Mesenteric fat pad (tissue), 1 donor: Measurements from ENCODE around the gene GRIK2. TPM values are rescaled to one million over a fixed set of nuclear protein-coding genes. Genes with fewer than 3 reads are reported as not detected.

Source experiments
- DNase-seq: peaks from one replicate; pipeline ENCODE4 v3.0.0-alpha.2; 2020; ENCODE audit warnings: low spot score
- total RNA-seq: library from RNA; stranded (reverse); fragmentation: NEBNext Ultra II Directional; extraction: Animal tissue kit (Norgen Biotek cat#: 25700); gene quantifications from one replicate; pipeline ENCODE4 v1.2.1, GENCODE V29; 2021
- donor health status: DM: yes; HTN: yes; CAD: no.

GRIK2 gene
- total RNA-seq, 1 donor from 2014 or later, result not detected

GRCh38 chr6:101400326-101401135 lies 7.0 kb downstream of the GRIK2 start:
- DNase-seq, result no peak

- DNase-seq, result no peak
Observed at GRCh38 chr6:101401171-101401570, 7.7 kb downstream of the GRIK2 start.

DNA sequence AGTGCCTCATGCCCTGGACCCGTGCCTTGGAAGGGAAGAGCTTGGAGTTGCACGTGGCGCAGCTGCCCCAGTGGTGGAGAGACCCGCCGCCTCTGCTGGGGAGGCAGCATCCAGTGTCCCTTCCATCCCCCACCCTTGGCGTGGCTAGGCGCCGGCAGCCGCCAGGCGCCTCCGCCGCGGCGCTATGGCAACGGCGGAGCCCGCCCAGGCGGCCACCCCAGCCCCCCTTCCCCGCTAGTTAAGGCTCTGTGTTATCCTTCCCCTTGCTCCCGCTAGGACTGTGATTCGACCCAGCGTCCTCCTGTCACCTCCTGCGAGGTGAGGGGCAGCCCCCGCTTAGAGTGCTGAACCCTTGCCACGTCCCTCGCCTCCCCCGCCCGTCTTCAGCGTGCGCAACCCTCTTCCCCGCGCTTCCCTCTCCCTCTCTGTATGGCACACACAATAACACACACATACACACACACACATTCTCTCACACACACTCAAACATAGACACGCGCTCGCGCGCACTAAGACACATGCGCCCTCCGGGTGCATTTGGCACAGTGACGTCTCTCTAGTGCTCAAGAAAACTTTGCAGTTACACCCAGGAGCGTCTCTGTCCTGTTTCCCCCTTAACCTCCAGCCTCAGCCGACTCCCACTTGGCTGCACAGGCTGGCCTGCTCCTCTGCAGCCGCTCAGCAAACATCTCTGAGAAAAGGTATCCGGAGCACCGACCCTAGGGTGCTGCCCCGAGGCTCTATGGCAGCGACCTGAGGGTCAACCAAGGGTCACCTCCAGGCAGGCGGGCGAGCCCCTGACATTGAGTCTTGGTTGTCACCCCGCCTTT lies 8.5 kb downstream of the GRIK2 start:
- DNase-seq, result no peak

DNA sequence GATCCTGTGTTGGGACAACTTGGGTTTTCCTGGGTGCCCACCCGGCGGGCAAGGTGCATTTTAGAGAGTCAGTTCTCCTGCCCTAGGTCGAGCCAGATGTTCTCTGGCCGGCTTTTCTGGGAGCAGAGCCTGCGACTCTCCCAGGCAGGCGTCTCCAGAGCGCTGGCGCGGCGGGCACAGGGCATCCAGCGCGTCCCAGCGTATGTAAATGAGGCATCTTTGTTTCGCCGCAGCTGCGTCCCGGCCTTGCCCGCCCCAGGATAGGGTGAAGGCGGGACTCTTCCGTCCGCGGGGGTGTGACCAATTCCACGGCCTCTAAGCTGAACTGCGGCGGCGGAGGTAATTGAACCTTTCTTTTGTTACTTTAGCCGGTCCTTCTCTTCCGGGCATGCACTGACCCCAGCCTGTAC lies 9.1 kb downstream of the GRIK2 start:
- DNase-seq, result no peak

DNA sequence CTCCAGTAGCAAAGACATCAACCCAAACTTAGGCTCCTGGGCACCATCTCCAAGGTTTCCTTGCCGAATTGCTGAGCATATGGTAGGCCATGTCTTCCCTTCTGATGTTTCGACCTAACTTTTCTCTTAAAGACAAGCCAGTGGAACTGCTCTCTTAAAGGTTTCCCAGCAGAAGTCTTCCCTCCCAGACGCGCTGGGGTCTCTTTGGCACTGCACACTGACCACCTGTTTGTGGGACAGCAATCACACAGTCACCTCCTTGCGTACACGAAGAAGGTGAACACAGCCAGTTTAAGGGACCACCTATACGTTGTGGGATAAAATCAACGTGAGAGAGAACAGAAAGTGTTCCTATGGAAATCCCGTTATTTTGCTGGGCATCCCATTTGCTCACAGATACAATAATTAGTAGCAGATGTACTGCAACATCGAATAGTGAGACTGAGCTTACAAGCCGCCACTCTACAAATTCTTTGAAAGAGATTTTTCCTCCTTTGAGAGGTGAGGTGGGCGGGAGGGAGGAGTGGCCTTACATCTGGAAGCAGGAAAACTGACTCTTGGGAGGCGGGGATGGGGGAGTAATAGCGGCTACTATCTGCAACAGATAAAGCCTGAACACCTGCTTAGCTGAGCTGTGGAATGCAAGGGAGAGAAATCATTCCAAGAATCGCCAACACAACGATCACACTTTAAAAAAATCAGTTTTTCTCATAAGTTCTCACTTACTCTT lies 9.9 kb downstream of the GRIK2 start:
- no peak for DNase-seq

DNA sequence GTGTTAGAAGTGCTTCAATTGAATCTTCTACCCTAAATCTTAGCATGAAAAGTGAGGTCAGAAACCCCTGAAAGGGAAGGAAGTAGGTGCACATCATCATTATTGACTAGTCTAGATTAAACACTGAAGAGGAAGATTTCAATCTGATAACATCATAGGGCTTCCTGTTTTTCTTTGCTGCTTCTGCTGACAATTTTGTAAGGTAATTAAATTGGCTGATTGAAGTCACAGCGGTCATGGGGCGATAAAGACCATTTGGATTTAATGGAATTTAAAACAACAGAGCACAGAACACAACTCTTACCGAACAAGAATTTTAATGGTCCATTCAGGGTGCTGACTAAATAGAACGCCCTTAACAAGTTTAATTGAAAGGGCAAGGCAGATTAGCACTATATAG lies 11.3 kb downstream of the GRIK2 start:
- DNase-seq, result no peak

GRCh38 chr6:101413773-101414172 lies 20.3 kb downstream of the GRIK2 start:
- no peak for DNase-seq

GRCh38 chr6:101417900-101418299 lies 24.4 kb downstream of the GRIK2 start:
- DNase-seq, result no peak

GRCh38 chr6:101422251-101422650 lies 28.7 kb downstream of the GRIK2 start:
- no peak for DNase-seq

DNA sequence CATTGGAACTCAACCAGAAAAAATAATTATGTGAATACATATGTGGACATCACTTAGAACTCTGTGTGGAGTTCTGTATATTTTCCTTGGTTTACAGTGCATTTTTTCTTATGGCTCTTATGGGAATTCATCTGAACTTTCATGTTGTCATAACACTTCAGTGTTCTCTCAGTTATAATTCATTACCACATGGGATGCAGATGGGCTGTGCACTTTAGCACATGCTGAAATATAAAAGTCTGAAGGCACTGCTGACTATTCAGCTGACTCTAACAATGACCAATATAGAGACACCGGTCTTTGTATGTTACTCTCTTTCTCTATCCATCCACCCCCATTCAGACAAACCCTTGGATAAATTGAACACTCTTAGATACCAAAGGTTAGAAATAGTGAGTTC lies 29.3 kb downstream of the GRIK2 start:
- DNase-seq, result no peak

GRCh38 chr6:101429270-101429669 lies 35.8 kb downstream of the GRIK2 start:
- no peak for DNase-seq

GRCh38 chr6:101429845-101430244 lies 36.3 kb downstream of the GRIK2 start:
- DNase-seq, result no peak

DNA sequence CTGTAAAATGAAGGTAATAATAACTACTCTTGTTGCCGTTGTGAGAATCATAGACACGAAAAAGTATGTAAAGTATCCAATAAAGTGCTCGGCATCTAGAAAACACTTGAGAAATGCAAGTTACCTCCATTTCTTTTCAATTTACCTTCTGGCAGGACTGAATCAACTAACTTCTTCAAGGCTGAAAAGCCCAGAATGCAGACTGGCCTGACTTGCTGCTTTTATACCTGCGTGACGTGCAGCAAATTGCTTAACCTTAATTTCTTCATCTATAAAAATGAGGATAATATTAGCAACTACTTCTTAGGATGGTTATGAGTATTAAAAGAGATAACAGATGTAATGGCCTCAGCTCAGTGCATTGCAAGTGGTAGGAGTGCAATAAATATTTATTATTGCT lies 39.6 kb downstream of the GRIK2 start:
- no peak for DNase-seq

DNA sequence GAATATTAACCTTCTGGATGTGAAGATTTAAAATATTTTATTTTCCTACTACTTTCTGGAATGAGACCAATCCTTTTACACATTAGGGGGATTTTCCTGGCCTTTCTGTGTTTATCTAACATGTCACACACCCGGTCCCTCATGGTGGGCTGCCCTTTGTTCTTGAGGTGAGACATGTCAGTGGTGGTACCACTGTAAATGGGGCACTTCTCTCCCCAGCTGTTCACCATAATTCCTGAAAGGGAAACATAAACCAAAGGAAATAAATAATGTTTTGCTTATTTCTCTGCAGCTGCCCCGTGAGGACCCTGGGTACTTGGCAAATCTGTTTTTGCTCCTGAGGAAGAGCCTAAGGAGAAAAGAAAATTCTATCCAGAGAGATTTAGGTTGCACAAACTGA lies 41.1 kb downstream of the GRIK2 start:
- DNase-seq, result no peak

DNA sequence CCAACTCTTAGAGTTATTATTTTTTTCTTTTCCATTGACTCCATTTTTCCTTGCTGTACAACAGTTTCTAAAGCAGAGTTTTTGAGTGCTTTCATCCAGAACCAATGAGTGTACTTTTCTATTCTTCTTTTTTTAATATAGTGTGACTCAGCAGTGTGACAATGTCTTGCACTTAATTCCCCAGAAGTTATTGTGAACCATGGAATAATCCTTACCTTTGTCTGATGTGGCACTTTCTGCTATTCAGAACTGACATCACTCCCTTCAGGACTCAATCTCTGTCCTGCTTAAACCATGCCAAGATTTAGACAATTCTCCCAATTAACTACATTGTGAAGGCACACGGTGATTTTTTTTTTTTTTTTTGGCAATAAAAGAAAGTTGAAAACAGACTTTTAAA lies 41.5 kb downstream of the GRIK2 start:
- DNase-seq, result no peak

DNA sequence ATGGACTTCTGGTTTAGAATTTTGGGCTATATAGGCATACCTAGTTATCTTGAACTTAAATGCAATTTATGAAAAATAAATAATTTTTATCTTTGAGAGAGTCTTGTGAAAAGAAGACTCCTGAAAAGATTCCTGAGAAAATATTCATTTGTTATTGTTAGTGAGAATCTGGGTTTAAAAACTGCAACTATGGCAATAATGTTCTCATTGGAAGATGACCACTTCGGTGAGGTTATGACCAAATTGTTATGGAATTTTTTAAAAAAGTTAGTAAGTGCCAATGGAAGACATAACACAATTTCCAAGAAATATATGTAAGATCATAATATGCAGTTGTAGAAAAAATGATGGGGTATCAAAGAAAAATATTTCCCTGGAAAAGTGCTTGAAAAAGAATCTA lies 46.3 kb downstream of the GRIK2 start:
- no peak for DNase-seq

GRCh38 chr6:101443315-101443714 lies 49.8 kb downstream of the GRIK2 start:
- DNase-seq, result no peak

GRCh38 chr6:101444717-101445116 lies 51.2 kb downstream of the GRIK2 start:
- DNase-seq, result no peak

DNA sequence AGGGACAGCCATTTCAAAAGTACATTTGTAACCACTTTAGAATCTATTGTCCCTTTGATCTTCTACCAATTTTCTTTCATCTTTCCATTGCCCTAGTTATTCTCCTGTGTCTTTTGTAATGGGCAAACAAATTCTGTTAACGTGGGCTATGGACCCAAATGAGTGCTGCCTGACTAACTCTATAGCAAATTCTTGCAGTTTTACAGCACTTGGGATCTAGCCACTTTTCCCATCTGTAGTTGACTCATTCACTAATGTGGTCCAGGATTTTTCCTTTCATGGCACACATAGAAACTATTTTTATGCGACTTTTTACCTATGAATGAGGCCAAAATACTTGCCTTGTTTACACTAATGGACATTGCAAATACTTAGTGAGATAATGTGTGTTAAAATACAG lies 52.0 kb downstream of the GRIK2 start:
- DNase-seq, result no peak

- no peak for DNase-seq
Observed at GRCh38 chr6:101450901-101451300, 57.4 kb downstream of the GRIK2 start.

DNA sequence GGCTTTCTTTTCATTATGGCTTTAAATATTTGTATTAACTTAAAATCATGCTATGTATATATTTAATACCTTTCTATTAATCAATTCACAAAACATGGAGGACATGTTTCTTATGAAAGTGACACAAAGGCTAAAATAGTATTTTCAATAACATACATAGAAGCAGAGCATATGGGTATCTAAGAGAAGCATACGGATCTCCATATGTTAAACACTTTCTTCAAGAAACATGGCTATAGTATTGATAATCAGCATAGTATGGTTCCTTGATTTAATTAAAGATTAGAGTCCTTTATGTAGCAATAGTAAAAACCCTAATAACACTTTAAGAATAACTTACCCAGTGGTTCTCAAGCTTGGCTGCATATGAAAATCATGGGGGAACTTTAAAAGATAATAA lies 58.5 kb downstream of the GRIK2 start:
- DNase-seq, result no peak

DNA sequence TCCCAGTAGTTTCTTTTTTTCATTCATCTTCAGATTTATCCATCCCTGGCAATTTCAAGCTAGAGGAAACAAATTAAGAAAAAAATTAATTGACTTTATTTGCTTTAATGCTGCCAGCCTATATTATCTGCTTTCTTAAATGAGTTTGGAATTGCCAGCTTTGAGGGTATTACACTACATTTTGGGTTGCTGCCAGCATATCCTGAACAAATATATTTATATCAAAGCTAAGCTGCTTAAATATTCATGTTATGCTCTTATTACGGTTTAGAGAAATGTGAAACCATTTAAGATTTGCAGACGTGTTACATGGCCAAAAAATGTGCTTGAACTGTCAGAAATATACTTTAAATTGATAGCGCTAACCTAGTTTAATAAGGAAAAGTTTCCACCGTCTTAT lies 59.7 kb downstream of the GRIK2 start:
- DNase-seq, result no peak
